HG03066 (cell line): ENCODE results near the gene HERC6.
"Not testable (repeated sequence)": the region's sequence is repeated elsewhere in the genome, so short reads cannot be mapped to it uniquely, and the experiment has no call there.

Experiments
- ATAC-seq: cut with Tn5 transposase; IDR thresholded peaks from one replicate; pipeline ENCODE4 v1.9.1; 2021; ENCODE audit warnings: low read depth; ENCODE audit not compliant: unreplicated experiment

HERC6 gene

GRCh38 chr4:88443486-88443885 lies 64.8 kb downstream of the HERC6 start:
- ATAC-seq, result no peak

GRCh38 chr4:88445252-88445651 lies 66.6 kb downstream of the HERC6 start:
- ATAC-seq, result no peak

GRCh38 chr4:88446124-88446523 lies 67.5 kb downstream of the HERC6 start:
- ATAC-seq, result no peak

GRCh38 chr4:88447371-88448095 lies 68.9 kb downstream of the HERC6 start:
- no peak for ATAC-seq

DNA sequence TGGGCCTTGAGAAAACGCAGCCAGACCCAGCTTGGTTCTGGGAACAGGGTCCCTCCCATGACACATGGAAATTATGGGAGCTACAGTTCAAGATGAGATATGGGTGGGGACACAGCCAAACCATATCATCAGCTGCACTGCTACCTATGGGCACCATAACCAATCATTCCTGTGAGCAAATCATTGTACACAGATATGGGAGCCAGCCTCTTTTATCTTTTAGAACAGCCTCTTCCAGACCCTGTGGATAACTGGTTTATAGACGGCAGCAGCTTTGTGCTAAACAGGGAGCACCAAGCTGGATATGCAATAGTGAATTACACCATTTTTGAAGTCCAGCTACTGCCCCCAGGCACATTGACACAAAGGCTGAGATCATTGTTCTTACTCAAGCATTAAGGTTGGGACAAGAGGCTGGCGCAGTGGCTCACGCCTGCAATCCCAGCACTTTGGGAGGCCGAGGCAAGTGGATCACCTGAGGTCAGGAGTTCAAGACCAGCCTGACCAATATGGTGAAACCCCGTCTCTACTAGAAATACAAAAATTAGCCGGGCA lies 69.6 kb downstream of the HERC6 start:
- ATAC-seq, result not testable (repeated sequence)

- no peak for ATAC-seq
Observed at GRCh38 chr4:88448889-88449288, 70.2 kb downstream of the HERC6 start.

GRCh38 chr4:88449290-88449689 lies 70.6 kb downstream of the HERC6 start:
- no peak for ATAC-seq

DNA sequence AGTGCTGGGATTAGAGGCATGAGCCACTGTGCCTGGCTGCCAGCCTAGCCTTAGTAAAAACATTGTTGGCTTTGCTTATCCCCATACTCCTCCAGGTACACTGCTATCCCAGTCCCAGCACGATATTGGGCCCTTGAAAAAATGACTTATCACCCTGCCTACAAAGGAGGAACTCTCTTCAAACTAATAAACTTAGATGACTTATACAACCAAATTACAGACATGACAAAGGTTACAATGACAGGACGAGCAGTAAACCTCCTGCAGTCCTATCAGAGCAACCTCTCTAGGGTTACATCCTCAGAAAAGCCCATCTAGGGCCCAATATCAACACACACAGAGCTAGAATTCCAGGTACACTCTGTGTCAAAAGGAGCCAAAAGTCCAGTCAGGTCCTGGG lies 72.6 kb downstream of the HERC6 start:
- no peak for ATAC-seq

GRCh38 chr4:88452912-88453311 lies 74.3 kb downstream of the HERC6 start:
- no peak for ATAC-seq

- ATAC-seq, result peak; percentile 88
Observed at GRCh38 chr4:88456670-88457306, 78.1 kb downstream of the HERC6 start, which contains the start of gene HERC5. HERC5 (plus strand) TSS chr4:88457119; CDS start chr4:88457270, 151 bp downstream.

DNA sequence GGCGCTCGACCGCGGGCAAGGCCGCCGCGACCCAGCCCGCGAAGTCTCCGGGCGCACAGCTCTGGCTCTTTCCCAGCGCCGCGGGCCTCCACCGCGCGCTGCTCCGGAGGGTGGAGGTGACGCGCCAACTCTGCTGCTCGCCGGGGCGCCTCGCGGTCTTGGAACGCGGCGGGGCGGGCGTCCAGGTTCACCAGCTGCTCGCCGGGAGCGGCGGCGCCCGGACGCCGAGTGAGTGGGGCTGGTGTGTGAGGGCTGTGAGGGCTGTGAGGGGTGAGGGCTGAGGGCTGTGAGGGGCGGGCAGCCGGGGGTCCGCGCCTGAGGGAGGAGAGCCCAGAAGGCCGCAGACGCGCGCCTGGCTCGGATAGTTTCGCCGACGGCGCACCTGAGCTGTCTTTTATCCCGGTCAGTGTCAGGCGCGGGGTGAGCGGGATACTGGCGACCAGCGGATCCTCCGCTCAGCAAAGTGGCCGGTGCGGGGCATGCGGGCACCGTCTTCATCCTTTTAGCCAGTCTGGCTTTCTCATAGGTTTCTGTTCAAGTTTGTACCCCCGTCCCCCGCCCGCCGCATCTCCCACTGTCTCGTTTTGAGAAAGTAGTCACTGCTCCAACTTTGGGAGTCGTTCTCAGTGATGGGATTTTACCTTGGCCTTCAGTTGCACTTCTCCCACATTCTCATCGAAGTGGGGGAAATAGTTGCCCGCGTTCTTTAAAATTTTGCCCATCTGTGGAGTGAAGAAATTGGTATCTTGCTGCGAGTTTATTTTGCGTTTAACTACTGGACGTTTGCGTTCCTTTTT lies 78.9 kb downstream of the HERC6 start:
- ATAC-seq, result peak; percentile 29

DNA sequence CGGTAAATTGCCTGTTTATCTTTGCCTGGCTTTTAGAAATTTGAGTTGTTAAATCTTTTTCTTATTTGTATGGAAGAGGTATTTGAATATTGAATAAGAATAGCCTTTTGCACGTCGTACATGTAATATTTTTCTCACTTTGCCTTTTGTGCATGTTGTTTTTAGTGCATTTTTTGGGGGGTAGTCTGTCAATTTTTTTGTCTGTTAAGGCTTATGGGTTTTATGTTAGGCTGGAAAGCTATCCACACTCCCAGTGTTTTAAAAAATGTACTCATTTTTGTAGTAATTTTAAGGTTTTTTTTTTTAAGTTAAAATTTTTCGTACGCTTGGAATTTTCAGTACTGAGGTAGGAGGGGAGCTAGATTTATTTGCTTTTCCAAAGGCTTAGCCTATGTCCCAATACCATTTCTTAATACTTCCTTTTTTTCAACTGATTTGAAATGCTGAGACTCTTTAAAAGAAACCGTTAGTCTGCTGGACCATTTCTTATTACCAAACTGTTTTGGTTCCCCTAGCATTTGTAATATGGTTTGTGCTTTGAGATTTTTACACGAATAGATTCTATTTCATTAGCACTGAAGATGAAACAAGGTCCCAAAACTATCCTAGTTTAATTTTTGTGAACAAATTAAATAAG lies 79.6 kb downstream of the HERC6 start:
- ATAC-seq, result no peak

DNA sequence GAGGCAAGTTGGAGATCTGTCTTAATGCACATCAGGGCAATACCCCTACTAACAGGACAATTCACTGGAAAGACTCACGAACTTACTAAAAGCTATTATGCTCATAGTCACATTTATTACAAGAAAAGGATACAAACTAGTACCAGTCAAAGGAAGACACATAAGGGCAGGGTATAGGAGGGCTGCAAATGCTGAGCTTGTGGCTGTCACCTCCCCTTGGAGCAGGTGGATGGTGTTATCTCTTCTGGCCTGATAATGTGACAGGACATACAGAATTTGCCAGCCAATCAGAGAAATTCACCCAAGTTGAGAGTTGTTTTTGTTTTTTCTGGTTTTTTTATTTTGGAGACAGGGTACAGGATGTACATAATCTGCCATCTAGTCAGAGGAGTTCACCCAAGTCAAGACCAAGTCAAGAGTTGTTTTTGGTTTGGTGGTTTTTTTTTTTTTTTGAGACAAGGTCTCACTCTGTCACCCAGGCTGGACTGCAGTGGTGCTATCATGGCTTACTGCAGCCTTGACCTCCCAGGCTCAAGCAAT lies 87.1 kb downstream of the HERC6 start:
- ATAC-seq, result no peak

DNA sequence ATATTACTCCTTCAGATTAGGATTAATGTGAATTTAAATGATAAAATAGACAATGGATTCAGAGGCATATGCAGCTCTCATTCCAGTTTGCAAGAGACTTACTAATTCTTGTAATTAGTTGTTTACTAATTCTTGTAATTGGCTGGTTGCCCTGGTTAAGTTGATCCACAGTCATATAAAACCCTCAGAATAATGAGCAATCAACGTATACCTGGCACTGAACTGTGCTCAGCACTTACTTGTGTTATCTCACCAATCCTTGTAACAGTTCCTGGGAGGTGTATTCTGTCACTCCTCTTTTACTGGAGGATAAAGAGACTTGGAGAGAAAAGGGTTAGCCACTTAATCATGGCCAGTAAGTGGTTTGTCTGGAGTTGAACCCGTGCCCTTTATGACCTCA lies 88.7 kb downstream of the HERC6 start:
- ATAC-seq, result no peak

DNA sequence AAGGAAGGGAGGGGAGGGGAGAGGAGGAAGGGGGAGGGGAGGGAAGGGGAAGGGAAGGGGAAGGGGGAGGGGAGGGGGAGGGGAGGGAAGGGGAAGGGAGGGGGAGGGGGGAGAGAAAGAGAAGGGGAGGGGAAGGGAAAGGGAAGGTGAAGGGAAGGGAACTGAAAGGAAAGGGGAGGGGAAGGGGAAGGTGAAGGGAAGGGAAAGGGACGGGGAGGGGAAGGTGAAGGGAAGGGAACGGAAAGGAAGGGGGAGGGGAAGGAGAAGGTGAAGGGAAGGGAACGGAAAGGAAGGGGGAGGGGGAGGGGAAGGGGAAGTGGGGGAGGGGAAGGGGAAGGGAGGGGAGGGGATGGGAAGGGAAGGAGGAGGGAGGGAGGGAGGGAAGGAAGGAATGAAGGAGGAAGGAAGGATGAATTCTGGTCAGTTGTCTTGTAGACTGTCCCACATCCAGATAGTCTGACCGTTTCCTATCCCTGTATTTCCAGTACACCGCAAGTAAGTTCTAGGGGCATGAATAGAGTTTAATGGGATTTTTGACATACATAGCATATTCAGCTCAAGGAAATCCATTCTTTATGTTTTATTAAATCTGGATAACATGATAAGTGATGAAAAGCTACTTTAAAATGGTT lies 98.7 kb downstream of the HERC6 start:
- ATAC-seq, result no peak

GRCh38 chr4:88478247-88478646 lies 99.6 kb downstream of the HERC6 start:
- no peak for ATAC-seq

DNA sequence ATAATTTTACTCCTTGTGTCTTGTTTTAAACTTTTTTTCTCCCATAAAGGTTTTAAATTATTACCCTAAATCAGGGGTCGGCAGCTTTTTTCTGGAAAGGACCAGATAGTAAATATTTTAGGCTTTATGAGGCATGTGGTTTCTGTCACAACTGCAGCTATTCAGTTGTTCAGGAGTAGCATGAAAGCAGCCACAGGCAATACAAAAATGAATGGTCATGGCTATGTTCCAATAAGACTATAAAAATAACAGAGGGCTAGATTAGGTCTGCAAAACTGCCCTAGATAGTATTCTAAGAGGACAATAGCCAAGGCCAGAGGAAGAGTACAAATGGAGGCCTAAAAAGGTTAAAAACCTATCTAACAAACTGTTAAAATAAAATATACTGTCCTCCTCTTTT lies 102.9 kb downstream of the HERC6 start:
- ATAC-seq, result no peak

- ATAC-seq, result no peak
Observed at GRCh38 chr4:88489100-88489761, 110.6 kb downstream of the HERC6 start.
